ENCODE results near the gene TAAR2. TPM values are rescaled to one million over a fixed set of nuclear protein-coding genes. Genes with fewer than 3 reads are reported as not detected.
"Not testable (repeated sequence)": the region's sequence is repeated elsewhere in the genome, so short reads cannot be mapped to it uniquely, and the experiment has no call there.

TAAR2 gene
- total RNA-seq, 1 experiment from 2014 or later: not detected

DNA sequence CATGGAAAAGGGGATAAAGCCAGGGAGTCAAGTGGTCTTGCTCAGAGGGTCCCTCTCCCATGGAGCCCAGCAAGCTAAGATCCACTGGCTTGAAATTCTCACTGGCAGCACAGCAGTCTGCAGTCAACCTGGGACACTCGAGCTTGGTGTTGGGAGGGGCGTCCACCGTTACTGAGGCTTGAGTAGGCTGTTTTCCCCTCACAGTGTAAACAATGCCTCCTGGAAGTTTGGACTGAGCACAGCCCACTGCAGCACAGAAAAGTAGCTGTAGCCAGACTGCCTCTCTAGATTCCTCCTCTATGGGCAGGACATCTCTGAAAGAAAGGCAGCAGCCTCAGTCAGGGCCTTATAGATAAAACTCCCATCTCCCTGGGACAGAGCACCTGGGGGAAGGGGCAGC lies 11.2 kb upstream of the TAAR2 start:
- H3K4me1 ChIP-seq (ENCODE audit: control insufficient read depth in 1 of 2, insufficient read depth in 2 of 2, low read length in 2 of 2); H3K27me3 ChIP-seq (ENCODE audit: insufficient read depth, low read length); H3K4me3 ChIP-seq (replicated peaks in 1 of 2; ENCODE audit: low read depth in 1 of 2, low read length in 2 of 2); H2AFZ ChIP-seq (ENCODE audit: low read depth, low read length, poor library complexity, severe bottlenecking); CTCF ChIA-PET; POLR2A ChIA-PET; intact Hi-C loops (cut with micrococcal nuclease); ATAC-seq; H3K36me3 ChIP-seq (ENCODE audit: control insufficient read depth in 1 of 2, insufficient read depth in 2 of 2, low read length in 2 of 2); H4K20me1 ChIP-seq (ENCODE audit: insufficient read depth); RAD21 ChIA-PET (ENCODE audit: low non-redundant PET in 1 of 2, low total read pairs in 2 of 2, uncharacterized antibody in 2 of 2, unreplicated experiment in 2 of 2); H3K9me3 ChIP-seq (ENCODE audit: control insufficient read depth in 1 of 2, insufficient read depth in 1 of 2, low read depth in 1 of 2, low read length in 2 of 2); BruUV-seq (replicated peaks); DNase-seq (ENCODE audit: low read depth, low spot score); H3K9me2 ChIP-seq (ENCODE audit: insufficient read depth); H3K79me2 ChIP-seq (ENCODE audit: insufficient read depth, low read length); H3K9ac ChIP-seq (ENCODE audit: low read length); H3K4me2 ChIP-seq (ENCODE audit: low read length); H3K27ac ChIP-seq (ENCODE audit: low read depth, low read length): not testable (repeated sequence)

DNA sequence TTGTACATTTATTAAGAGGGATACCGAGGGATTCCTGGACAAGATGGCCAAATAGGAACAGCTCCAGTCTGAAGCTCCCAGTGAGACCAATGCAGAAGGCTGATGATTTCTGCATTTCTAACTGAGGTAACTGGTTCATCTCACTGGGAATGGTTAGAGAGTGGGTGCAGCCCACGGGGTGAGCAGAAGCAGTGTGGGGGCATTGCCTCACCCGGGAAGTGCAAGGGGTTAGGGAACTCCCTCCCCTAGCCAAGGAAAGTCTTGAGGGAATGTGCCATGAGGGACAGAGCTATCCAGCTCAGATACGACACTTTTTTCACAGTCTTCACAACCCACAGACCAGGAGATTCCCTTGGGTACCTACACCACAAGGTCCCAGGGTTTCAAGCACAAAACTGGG lies 10.7 kb upstream of the TAAR2 start:
- no peaks in the 10 kb centered on the region for H4K20me1 ChIP-seq (ENCODE audit: insufficient read depth)
- no peaks in the 10 kb centered on the region for H3K79me2 ChIP-seq (ENCODE audit: insufficient read depth, low read length)
- no peak overlapping the region for H3K9ac ChIP-seq (ENCODE audit: low read length)
- ATAC-seq (no peak), DNase-seq (ENCODE audit: low read depth, low spot score) (no peak)
- no peaks in the 10 kb centered on the region for H3K9me2 ChIP-seq (ENCODE audit: insufficient read depth)
- H3K27me3 ChIP-seq (ENCODE audit: insufficient read depth, low read length): no peaks in the 10 kb centered on the region
- no TSS peak for BruUV-seq (replicated peaks)
- CTCF ChIA-PET: no interaction called here
- H2AFZ ChIP-seq (ENCODE audit: low read depth, low read length, poor library complexity, severe bottlenecking): no peak overlapping the region
- POLR2A ChIA-PET: no interaction called here
- H3K36me3 ChIP-seq (ENCODE audit: control insufficient read depth in 1 of 2, insufficient read depth in 2 of 2, low read length in 2 of 2): no peaks in the 10 kb centered on the region
- H3K4me3 ChIP-seq (replicated peaks in 1 of 2; ENCODE audit: low read depth in 1 of 2, low read length in 2 of 2): no peak overlapping the region
- intact Hi-C loops (cut with micrococcal nuclease): no loop called here
- H3K27ac ChIP-seq (ENCODE audit: low read depth, low read length): no peak overlapping the region
- no peaks in the 10 kb centered on the region for H3K4me1 ChIP-seq (ENCODE audit: control insufficient read depth in 1 of 2, insufficient read depth in 2 of 2, low read length in 2 of 2)
- RAD21 ChIA-PET (ENCODE audit: low non-redundant PET in 1 of 2, low total read pairs in 2 of 2, uncharacterized antibody in 2 of 2, unreplicated experiment in 2 of 2): no interaction called here
- H3K9me3 ChIP-seq (ENCODE audit: control insufficient read depth in 1 of 2, insufficient read depth in 1 of 2, low read depth in 1 of 2, low read length in 2 of 2): no peaks in the 10 kb centered on the region
- no peak overlapping the region for H3K4me2 ChIP-seq (ENCODE audit: low read length)
- TF ChIP-seq POLR2AphosphoS5 (IDR thresholded peaks at IDR 0.05; ENCODE audit: low read depth, low read length) (no peak), EGR1 (IDR thresholded peaks at IDR 0.05; ENCODE audit: low read depth) (no peak), FOSL1 (IDR thresholded peaks at IDR 0.05; ENCODE audit: low read depth) (no peak), EZH2phosphoT487 (IDR thresholded peaks at IDR 0.05; ENCODE audit: borderline replicate concordance) (no peak), ZNF274 (IDR thresholded peaks at IDR 0.05; ENCODE audit: low read depth, low read length) (no peak), JUND (IDR thresholded peaks at IDR 0.05) (no peak), SP1 (IDR thresholded peaks at IDR 0.05; ENCODE audit: low read depth) (no peak), ZFX (IDR thresholded peaks at IDR 0.05) (no peak), SRF (IDR thresholded peaks at IDR 0.05; ENCODE audit: low read depth) (no peak), YY1 (IDR thresholded peaks at IDR 0.05; ENCODE audit: extremely low read depth, insufficient replicate concordance, low read depth, low read length) (no peak), POLR2A (IDR thresholded peaks at IDR 0.05; ENCODE audit: borderline replicate concordance, extremely low read depth, insufficient read depth, insufficient read length) (no peak), SIN3A (IDR thresholded peaks at IDR 0.05; ENCODE audit: low read depth) (no peak), RAD21 (IDR thresholded peaks at IDR 0.05; ENCODE audit: low read depth) (no peak), TCF7L2 (IDR thresholded peaks at IDR 0.05; ENCODE audit: borderline replicate concordance, extremely low read depth, insufficient read depth, insufficient read length) (no peak)
- TF ChIP-seq, protein P1, sequence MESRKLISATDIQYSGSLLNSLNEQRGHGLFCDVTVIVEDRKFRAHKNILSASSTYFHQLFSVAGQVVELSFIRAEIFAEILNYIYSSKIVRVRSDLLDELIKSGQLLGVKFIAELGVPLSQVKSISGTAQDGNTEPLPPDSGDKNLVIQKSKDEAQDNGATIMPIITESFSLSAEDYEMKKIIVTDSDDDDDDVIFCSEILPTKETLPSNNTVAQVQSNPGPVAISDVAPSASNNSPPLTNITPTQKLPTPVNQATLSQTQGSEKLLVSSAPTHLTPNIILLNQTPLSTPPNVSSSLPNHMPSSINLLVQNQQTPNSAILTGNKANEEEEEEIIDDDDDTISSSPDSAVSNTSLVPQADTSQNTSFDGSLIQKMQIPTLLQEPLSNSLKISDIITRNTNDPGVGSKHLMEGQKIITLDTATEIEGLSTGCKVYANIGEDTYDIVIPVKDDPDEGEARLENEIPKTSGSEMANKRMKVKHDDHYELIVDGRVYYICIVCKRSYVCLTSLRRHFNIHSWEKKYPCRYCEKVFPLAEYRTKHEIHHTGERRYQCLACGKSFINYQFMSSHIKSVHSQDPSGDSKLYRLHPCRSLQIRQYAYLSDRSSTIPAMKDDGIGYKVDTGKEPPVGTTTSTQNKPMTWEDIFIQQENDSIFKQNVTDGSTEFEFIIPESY (IDR thresholded peaks at IDR 0.05; ENCODE audit: extremely low read depth, insufficient replicate concordance, low read length): no peak
- TF ChIP-seq, protein P2, sequence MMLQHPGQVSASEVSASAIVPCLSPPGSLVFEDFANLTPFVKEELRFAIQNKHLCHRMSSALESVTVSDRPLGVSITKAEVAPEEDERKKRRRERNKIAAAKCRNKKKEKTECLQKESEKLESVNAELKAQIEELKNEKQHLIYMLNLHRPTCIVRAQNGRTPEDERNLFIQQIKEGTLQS (IDR thresholded peaks at IDR 0.05): no peak
- TF ChIP-seq, protein P3, sequence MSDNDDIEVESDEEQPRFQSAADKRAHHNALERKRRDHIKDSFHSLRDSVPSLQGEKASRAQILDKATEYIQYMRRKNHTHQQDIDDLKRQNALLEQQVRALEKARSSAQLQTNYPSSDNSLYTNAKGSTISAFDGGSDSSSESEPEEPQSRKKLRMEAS (IDR thresholded peaks at IDR 0.05): no peak
- TF ChIP-seq, protein P4, sequence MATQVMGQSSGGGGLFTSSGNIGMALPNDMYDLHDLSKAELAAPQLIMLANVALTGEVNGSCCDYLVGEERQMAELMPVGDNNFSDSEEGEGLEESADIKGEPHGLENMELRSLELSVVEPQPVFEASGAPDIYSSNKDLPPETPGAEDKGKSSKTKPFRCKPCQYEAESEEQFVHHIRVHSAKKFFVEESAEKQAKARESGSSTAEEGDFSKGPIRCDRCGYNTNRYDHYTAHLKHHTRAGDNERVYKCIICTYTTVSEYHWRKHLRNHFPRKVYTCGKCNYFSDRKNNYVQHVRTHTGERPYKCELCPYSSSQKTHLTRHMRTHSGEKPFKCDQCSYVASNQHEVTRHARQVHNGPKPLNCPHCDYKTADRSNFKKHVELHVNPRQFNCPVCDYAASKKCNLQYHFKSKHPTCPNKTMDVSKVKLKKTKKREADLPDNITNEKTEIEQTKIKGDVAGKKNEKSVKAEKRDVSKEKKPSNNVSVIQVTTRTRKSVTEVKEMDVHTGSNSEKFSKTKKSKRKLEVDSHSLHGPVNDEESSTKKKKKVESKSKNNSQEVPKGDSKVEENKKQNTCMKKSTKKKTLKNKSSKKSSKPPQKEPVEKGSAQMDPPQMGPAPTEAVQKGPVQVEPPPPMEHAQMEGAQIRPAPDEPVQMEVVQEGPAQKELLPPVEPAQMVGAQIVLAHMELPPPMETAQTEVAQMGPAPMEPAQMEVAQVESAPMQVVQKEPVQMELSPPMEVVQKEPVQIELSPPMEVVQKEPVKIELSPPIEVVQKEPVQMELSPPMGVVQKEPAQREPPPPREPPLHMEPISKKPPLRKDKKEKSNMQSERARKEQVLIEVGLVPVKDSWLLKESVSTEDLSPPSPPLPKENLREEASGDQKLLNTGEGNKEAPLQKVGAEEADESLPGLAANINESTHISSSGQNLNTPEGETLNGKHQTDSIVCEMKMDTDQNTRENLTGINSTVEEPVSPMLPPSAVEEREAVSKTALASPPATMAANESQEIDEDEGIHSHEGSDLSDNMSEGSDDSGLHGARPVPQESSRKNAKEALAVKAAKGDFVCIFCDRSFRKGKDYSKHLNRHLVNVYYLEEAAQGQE (IDR thresholded peaks at IDR 0.05; ENCODE audit: low read depth): no peak
